Posterior cingulate gyrus (tissue), 11 donors: ENCODE measurements around the gene HABP2.

Experiments
- DNase-seq, 10 donors: peaks; one replicate each; pipeline versions ENCODE4 v3.0.0 to v3.0.0-alpha.2; 2020 to 2021; ENCODE audit warnings: mixed read lengths in 3 of 10
- intact Hi-C: fragments of 100-400 bp; cut with DNase I; formaldehyde crosslinking; loops from one replicate; pipeline ENCODE4 v1.15.1; 2023

The HABP2 gene

DNA sequence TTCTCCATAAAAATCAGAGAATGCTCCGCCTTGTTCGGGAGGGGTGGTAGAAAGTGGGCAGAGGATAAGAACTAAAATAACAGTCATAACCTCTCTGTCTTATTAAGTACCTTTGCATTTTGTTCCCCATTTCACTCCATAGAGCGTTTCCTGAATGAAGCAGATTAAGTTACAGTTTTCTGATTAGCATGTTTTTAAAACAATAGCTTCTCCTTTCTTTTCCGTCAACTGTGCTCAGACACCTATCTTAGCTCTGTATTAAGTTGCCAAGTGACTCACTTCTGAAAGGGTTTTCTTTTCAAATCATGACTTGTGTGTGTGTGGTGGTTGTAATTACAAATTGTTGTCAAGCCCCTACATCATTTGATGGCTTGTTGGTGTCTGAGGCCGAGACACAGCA lies 1.4 kb downstream of the HABP2 start:
- intact Hi-C loops = no loop called here
- no peak for DNase-seq

GRCh38 chr10:113555245-113555644 lies 2.4 kb downstream of the HABP2 start:
- no peak for DNase-seq
- intact Hi-C loops = no loop called here

DNA sequence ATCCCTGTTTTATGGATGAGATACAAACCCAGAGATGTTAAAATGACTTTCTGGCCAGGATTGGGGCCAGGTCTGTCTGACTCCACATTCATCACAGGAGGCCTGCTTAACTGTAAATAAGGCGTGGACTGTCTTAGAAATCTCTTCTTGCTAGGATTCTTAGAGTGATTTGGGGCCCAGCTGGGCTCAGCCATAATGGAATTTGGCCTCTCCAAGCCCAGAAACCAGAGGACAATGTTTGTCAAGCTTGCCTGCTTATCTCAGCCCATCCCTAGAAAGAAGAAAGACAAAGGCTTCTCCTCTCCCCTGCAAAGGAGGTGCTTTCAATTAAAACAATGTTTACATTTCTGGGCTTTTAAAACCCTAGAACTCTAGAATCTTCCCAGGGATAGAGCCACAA lies 2.9 kb downstream of the HABP2 start:
- intact Hi-C loops = no loop called here
- DNase-seq = no peak

DNA sequence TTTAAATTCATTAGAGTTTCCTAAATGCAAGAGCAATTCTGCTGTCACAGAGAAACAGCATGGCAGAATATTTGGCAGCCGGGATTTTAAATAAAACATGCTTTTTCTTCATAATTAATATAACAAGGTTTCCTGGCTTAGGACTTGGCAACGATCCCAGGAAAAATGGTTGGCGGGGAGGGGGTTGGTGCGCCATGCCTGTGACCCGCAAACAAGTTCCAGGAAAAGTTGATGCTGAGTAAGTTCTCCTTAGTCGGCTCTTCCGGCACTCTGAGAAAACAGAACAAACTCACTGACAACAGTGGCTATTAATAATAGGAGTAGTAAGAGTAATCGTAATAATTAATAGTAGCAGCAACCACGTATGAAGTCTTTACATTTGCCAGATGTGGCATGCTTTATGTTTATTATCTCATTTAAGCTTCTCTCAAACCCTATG lies 4.6 kb downstream of the HABP2 start:
- intact Hi-C loops = no loop called here
- DNase-seq = no peak

DNA sequence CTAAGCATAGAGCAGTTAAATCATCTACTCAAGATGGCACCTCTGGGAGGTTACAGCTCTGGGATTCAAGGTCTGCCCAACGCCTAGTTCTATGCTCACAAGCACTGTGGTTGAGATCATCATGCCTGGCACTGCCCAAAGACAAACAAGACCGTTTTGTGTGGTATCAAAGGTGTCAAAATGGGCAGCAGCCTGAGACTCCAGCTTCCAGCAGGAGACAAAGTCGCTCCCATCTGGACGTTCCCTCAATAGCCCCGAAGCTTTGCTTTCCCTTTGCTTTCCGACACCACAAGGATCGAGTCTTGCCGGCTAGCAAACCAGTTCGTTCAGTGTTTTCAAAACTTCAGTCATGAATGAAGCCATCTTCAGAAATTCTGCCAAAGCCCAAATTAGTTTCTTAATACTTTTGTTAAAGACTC lies 5.1 kb downstream of the HABP2 start:
- intact Hi-C loops = no loop called here
- no peak for DNase-seq

DNA sequence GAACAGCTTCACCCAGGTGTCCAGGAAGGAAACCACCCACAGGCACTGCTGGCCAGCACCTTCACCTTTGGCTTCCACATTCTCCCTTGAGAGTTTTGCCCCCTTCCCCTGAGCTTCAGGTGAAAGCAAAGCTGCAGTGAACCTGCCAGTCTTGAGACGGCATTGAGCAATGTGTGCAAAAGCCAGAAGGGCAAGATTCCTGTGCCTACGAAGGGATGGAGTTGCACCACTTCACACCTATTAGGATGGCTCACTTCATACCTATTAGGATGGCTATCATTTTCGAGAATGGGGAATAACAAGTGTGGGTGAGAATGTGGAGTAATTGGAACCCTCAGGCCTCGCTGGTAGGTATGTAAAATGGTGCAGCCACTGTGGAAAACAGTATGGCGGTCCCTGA lies 7.2 kb downstream of the HABP2 start:
- intact Hi-C loops = loop anchor here (10.0 kb wide), 1 partner anchor 1085 kb away; no protein-coding TSS in a partner anchor
- DNase-seq = no peak

- intact Hi-C loops = loop anchor here (10.0 kb wide), 1 partner anchor 1086 kb away; no protein-coding TSS in a partner anchor
- no peak for DNase-seq
These were observed 8.4 kb downstream of the HABP2 start for GRCh38 chr10:113561214-113561613.

DNA sequence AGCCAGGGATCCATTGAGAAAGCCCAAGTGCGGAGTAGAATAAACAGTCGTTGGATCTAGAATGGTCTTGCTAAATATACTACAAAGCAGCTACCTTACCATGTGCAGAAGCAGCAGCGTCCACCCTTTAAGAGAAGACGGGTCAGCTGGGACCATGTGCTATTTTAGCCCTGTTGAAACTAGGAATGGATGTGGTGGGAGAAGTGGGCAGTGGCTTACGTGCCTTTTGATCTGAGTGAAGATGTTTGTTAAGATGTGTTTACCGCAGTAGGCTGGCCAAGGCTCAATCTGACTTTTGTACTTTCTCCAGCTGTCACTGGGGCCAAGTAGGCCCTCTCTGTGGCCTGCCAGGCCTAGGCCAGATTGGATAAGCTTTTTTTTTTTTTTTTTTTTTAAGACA lies 9.2 kb downstream of the HABP2 start:
- no peak for DNase-seq
- intact Hi-C loops = loop anchor here (10.0 kb wide), 1 partner anchor 1087 kb away; no protein-coding TSS in a partner anchor

GRCh38 chr10:113562704-113563103 lies 9.9 kb downstream of the HABP2 start:
- intact Hi-C loops = loop anchor here (10.0 kb wide), 1 partner anchor 1088 kb away; no protein-coding TSS in a partner anchor
- DNase-seq = no peak

DNA sequence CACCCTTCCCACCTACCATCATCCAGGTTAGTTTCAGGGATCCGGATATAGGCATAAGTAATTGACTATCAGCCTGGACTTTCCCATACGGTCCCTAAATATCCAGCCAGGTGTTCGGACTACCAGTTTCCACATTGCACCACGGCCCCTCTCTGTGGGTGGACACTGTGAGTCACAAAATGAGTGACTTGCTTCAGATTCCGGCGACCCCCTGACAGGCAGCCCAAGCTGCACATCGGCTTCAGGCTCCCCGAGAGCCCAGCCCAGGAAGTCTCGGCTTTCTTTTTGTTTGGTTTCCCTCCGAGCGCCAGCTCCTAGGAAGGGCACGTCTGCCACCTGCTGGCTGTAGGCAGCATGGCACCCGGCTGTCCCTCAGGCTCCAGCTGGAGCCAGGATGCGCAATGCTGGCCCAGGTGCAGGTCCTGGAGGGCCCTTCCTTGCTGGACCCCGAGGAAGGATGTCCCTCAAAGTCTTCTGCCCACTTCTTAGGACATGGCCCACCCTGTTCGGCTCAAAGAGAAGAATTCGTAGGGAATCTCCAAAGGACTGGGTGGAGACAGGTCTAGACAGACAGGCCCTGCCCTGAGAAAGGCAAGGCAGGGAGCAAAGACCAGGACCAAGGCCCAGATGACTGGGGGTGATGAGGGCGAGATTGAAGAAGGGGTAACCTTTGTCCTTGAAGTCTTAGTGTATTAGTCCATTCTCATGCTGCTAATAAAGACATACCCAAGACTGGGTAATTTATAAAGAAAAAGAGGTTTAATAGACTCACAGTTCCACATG lies 10.6 kb downstream of the HABP2 start:
- intact Hi-C loops = loop anchor here (10.0 kb wide), 1 partner anchor 1089 kb away; no protein-coding TSS in a partner anchor
- DNase-seq = peak; percentile 53 to 96 (median 78)

GRCh38 chr10:113565364-113565763 lies 12.5 kb downstream of the HABP2 start:
- DNase-seq = peak in 1 of 10 donors; percentile 22
- intact Hi-C loops = loop anchor here (10.0 kb wide), 1 partner anchor 1091 kb away; no protein-coding TSS in a partner anchor

- intact Hi-C loops = loop anchor here (10.0 kb wide), 1 partner anchor 1092 kb away; no protein-coding TSS in a partner anchor
- DNase-seq = no peak
These were observed 14.0 kb downstream of the HABP2 start for GRCh38 chr10:113566888-113567287.

DNA sequence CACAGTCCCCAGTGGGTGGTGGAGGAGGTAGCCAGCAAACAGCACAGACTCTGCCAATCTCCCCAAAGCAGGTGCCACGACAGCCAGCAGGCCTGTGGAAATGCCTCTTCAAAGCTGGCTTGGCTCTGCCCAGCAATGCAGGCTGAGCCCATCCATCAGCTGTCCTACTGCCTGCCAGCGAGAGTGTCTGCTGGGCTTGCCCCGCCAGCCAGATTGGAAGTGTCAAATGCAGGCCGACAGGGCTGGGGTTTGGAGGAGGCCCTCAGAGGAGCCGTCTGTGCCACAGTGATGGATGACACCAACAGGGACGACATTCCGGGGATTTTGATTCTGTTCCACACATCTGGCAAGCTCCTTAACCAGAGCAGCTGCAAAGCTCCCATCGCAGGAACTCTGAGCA lies 16.7 kb downstream of the HABP2 start:
- peak in 1 of 10 donors; percentile 73 for DNase-seq

DNA sequence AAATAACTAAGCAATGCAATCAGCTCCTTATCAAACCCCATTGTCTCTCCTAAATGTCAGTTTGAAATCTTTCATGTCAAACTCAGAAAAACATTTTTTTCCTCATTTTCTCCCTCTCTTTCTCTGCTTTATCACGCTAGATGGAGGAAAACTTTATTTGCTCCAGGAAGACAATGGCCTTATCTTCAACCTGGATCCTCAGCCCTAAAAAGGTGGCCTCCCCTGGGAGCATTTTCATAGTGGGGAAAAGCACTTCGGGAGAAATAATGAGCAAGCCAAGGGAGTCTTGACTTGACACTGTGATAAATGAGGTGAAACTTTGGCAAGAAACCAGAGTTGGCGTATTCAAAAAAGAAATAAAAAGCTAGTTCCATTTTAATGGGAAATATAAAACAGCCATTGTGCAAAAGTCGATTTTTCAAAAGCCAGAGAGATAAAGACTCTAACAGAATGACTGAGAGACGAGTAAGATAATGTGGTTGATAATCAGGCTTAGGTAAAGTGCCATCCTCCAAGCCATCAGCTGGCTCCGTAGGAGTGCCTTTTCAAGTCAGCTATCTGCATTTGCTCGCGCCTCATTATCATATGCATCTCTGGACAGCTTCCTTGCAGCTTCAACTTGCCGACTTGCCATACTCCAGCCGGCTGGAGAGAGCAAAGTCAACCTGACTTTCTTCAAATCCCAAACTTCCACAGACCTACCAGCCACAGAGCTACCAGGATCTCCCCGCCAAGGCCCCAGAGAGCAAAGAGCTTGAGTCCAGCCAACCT lies 19.9 kb downstream of the HABP2 start:
- DNase-seq = no peak
- intact Hi-C loops = no loop called here

More for the DNA sequence above, 16.7 kb downstream of the HABP2 start:
- intact Hi-C loops = loop anchor here (10.0 kb wide), 1 partner anchor 1095 kb away; no protein-coding TSS in a partner anchor

GRCh38 chr10:113573368-113573767 lies 20.5 kb downstream of the HABP2 start:
- intact Hi-C loops = no loop called here
- no peak for DNase-seq

- intact Hi-C loops = no loop called here
- DNase-seq = no peak
These were observed 24.0 kb downstream of the HABP2 start for GRCh38 chr10:113576852-113577251.

GRCh38 chr10:113578773-113579172 lies 25.9 kb downstream of the HABP2 start:
- intact Hi-C loops = no loop called here
- DNase-seq = no peak

DNA sequence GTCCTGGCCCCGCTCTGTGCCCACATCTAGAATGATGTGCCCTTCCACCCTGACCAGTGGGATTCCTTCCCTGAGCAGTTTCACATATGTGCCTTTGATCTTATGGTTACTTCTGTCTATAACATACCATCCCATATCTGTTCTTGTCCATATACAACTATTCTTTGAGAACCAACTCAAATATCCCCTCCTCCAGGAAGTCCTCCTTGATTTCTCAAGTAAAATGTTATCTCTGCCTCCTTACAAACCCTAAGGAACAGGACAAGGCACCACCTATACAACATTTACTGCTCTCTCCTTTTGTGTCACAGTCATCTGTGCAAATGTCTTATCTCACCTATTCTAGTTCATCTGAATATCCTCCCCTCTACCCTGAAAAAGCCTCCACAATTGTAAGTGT lies 28.2 kb downstream of the HABP2 start:
- DNase-seq = no peak
- intact Hi-C loops = no loop called here

DNA sequence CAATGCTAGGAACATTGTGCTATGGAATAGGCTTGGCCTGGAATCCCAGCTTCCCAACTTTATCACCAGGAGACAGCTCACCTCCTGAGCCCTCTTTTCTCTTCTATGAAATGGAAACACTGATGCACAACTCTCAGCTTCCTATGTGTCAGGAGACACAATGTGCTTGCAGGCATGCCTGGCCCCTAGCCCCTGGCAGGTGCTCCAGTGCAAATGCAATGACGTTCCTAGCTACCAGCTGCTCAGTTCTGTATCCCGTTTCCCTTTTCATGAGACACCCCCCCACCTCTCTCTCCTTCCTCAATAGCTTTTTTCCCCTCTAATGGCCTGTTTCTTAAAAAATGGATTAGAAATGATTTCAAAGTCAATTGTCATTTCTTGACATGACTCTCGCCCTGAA lies 30.7 kb downstream of the HABP2 start:
- DNase-seq = no peak
- intact Hi-C loops = no loop called here

GRCh38 chr10:113585949-113586348 lies 33.1 kb downstream of the HABP2 start:
- no peak for DNase-seq
- intact Hi-C loops = no loop called here

GRCh38 chr10:113589201-113589770 lies 36.4 kb downstream of the HABP2 start:
- no peak for DNase-seq
- intact Hi-C loops = no loop called here
